Esophagus squamous epithelium (tissue), 4 donors: ENCODE data around the gene GPC5.

Source experiments
- CTCF ChIP-seq, 6 experiments: fragments of 450-650 bp in 4 of 6; fragments of 200-600 bp in 2 of 6; sonication (generic) in 2 of 6; IDR thresholded peaks; one replicate each; pipeline ENCODE4 v1.5.1; 2016 to 2019; ENCODE audit warnings: antibody characterized with exemption in 6 of 6, mild to moderate bottlenecking in 4 of 6, moderate library complexity in 4 of 6
- POLR2A ChIP-seq, 4 donors: fragments of 450-650 bp; IDR thresholded peaks; one replicate each; pipeline ENCODE4 v1.6.1; 2017; ENCODE audit warnings: antibody characterized with exemption in 4 of 4, mild to moderate bottlenecking in 4 of 4, moderate library complexity in 3 of 4

DNA sequence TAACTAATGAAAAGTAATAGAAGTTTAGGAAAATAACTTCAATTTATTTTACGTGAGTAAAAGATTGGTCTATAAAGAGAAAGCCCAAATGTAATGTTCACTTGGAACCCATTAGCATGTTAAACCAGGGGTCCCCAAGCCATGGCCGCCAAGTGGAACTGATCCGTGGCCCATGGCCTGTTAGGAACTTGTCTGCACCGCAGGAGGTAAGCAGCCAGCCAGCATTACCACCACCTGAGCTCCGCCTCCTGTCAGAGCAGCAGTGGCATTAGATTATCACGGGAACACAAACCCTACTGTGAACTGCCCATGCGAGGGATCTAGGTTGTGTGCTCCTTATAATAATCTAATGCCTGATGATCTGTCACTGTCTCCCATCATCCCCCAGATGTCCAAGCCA, 1009.4 kb downstream of the GPC5 start:
- TF ChIP-seq CTCF (IDR thresholded peaks at IDR 0.05) (no peak), POLR2A (IDR thresholded peaks at IDR 0.05) (no peak)
